ENCODE data around the gene CST7.

Gene CST7

GRCh38 chr20:24953621-24954133 lies 4.6 kb downstream of the CST7 start:
- H3K4me1 ChIP-seq (ENCODE audit: insufficient read depth, insufficient read length): peaks cover 9% of the 10 kb centered on the region
- peaks cover 16% of the 10 kb centered on the region for H3K36me3 ChIP-seq (ENCODE audit: insufficient read depth, insufficient read length, low read length)
- H3K9ac ChIP-seq (ENCODE audit: insufficient read length, low read depth): no peak overlapping the region
- H3K9me3 ChIP-seq (ENCODE audit: insufficient read depth, low read length): no peaks in the 10 kb centered on the region
- H3K27me3 ChIP-seq (ENCODE audit: insufficient read depth, insufficient read length): no peaks in the 10 kb centered on the region
- DNase-seq (ENCODE audit: low read depth, low spot score): no peak
- TF ChIP-seq SUZ12 (IDR thresholded peaks at IDR 0.05; ENCODE audit: extremely low read depth, insufficient read depth, insufficient read length): no peak
- no peak overlapping the region for H3K4me3 ChIP-seq (ENCODE audit: insufficient read length, low read depth)

GRCh38 chr20:24954151-24954550 lies 5.1 kb downstream of the CST7 start:
- H3K4me1 ChIP-seq (ENCODE audit: insufficient read depth, insufficient read length): peaks cover 9% of the 10 kb centered on the region
- no peak overlapping the region for H3K9ac ChIP-seq (ENCODE audit: insufficient read length, low read depth)
- H3K4me3 ChIP-seq (ENCODE audit: insufficient read length, low read depth): no peak overlapping the region
- TF ChIP-seq SUZ12 (IDR thresholded peaks at IDR 0.05; ENCODE audit: extremely low read depth, insufficient read depth, insufficient read length): no peak
- TF ChIP-seq YY1 (IDR thresholded peaks at IDR 0.05; ENCODE audit: insufficient read depth, insufficient read length): no peak
- no peak for TF ChIP-seq ZNF274 (IDR thresholded peaks at IDR 0.05; ENCODE audit: low read depth, low read length)
- H3K27me3 ChIP-seq (ENCODE audit: insufficient read depth, insufficient read length): no peaks in the 10 kb centered on the region
- peaks cover 20% of the 10 kb centered on the region for H3K36me3 ChIP-seq (ENCODE audit: insufficient read depth, insufficient read length, low read length)
- no peak for DNase-seq (ENCODE audit: low read depth, low spot score)
- no peaks in the 10 kb centered on the region for H3K9me3 ChIP-seq (ENCODE audit: insufficient read depth, low read length)

GRCh38 chr20:24954566-24954965 lies 5.5 kb downstream of the CST7 start:
- DNase-seq (ENCODE audit: low read depth, low spot score): no peak
- Histone ChIP-seq H3K9me3 (ENCODE audit: insufficient read depth, low read length) (no peaks in the 10 kb centered on the region), H3K4me1 (ENCODE audit: insufficient read depth, insufficient read length) (peaks cover 7% of the 10 kb centered on the region), H3K4me3 (ENCODE audit: insufficient read length, low read depth) (no peak overlapping the region), H3K9ac (ENCODE audit: insufficient read length, low read depth) (no peak overlapping the region), H3K27me3 (ENCODE audit: insufficient read depth, insufficient read length) (no peaks in the 10 kb centered on the region), H3K36me3 (ENCODE audit: insufficient read depth, insufficient read length, low read length) (peaks cover 21% of the 10 kb centered on the region)
- TF ChIP-seq ZNF274 (IDR thresholded peaks at IDR 0.05; ENCODE audit: low read depth, low read length) (no peak), SUZ12 (IDR thresholded peaks at IDR 0.05; ENCODE audit: extremely low read depth, insufficient read depth, insufficient read length) (no peak), YY1 (IDR thresholded peaks at IDR 0.05; ENCODE audit: insufficient read depth, insufficient read length) (no peak)

- Histone ChIP-seq H3K27me3 (ENCODE audit: insufficient read depth, insufficient read length) (no peaks in the 10 kb centered on the region), H3K4me3 (ENCODE audit: insufficient read length, low read depth) (no peak overlapping the region), H3K4me1 (ENCODE audit: insufficient read depth, insufficient read length) (peaks cover 3% of the 10 kb centered on the region), H3K36me3 (ENCODE audit: insufficient read depth, insufficient read length, low read length) (peaks cover 22% of the 10 kb centered on the region), H3K9ac (ENCODE audit: insufficient read length, low read depth) (no peak overlapping the region), H3K9me3 (ENCODE audit: insufficient read depth, low read length) (no peaks in the 10 kb centered on the region)
- TF ChIP-seq ZNF274 (IDR thresholded peaks at IDR 0.05; ENCODE audit: low read depth, low read length) (no peak), SUZ12 (IDR thresholded peaks at IDR 0.05; ENCODE audit: extremely low read depth, insufficient read depth, insufficient read length) (no peak), YY1 (IDR thresholded peaks at IDR 0.05; ENCODE audit: insufficient read depth, insufficient read length) (no peak)
- DNase-seq (ENCODE audit: low read depth, low spot score): no peak
Observed at GRCh38 chr20:24955045-24955444, 6.0 kb downstream of the CST7 start.

GRCh38 chr20:24956001-24956841 lies 7.2 kb downstream of the CST7 start:
- H3K9me3 ChIP-seq (ENCODE audit: insufficient read depth, low read length): no peaks in the 10 kb centered on the region
- H3K4me3 ChIP-seq (ENCODE audit: insufficient read length, low read depth): no peak overlapping the region

GRCh38 chr20:24957326-24958016 lies 8.4 kb downstream of the CST7 start:
- Histone ChIP-seq H3K27me3 (ENCODE audit: insufficient read depth, insufficient read length) (no peaks in the 10 kb centered on the region), H3K9me3 (ENCODE audit: insufficient read depth, low read length) (no peaks in the 10 kb centered on the region), H3K9ac (ENCODE audit: insufficient read length, low read depth) (no peak overlapping the region), H3K36me3 (ENCODE audit: insufficient read depth, insufficient read length, low read length) (peaks cover 40% of the 10 kb centered on the region), H3K4me3 (ENCODE audit: insufficient read length, low read depth) (no peak overlapping the region), H3K4me1 (ENCODE audit: insufficient read depth, insufficient read length) (no peaks in the 10 kb centered on the region)
- no peak for TF ChIP-seq ZNF274 (IDR thresholded peaks at IDR 0.05; ENCODE audit: low read depth, low read length)
- no peak for TF ChIP-seq YY1 (IDR thresholded peaks at IDR 0.05; ENCODE audit: insufficient read depth, insufficient read length)
- no peak for TF ChIP-seq SUZ12 (IDR thresholded peaks at IDR 0.05; ENCODE audit: extremely low read depth, insufficient read depth, insufficient read length)
- DNase-seq (ENCODE audit: low read depth, low spot score): no peak

More at GRCh38 chr20:24956001-24956841, 7.2 kb downstream of the CST7 start:
- DNase-seq (ENCODE audit: low read depth, low spot score): no peak
- Histone ChIP-seq H3K36me3 (ENCODE audit: insufficient read depth, insufficient read length, low read length) (peaks cover 31% of the 10 kb centered on the region), H3K27me3 (ENCODE audit: insufficient read depth, insufficient read length) (no peaks in the 10 kb centered on the region), H3K9ac (ENCODE audit: insufficient read length, low read depth) (no peak overlapping the region), H3K4me1 (ENCODE audit: insufficient read depth, insufficient read length) (peaks cover 2% of the 10 kb centered on the region)
- TF ChIP-seq YY1 (IDR thresholded peaks at IDR 0.05; ENCODE audit: insufficient read depth, insufficient read length) (no peak), ZNF274 (IDR thresholded peaks at IDR 0.05; ENCODE audit: low read depth, low read length) (no peak), SUZ12 (IDR thresholded peaks at IDR 0.05; ENCODE audit: extremely low read depth, insufficient read depth, insufficient read length) (no peak)

Measured in NT2/D1 (cell line).